Measurements from ENCODE around the gene ELAVL2. TPM values are rescaled to one million over a fixed set of nuclear protein-coding genes. Genes with fewer than 3 reads are reported as not detected.

ELAVL2 gene
- total RNA-seq, 3 donors from 2014 or later = 0.59 to 1.1 (median 0.66) TPM

GRCh38 chr9:23644896-23645295, 181.1 kb downstream of the ELAVL2 start:
- H3K4me3 ChIP-seq = no peak overlapping the region
- no peak overlapping the region for H3K27ac ChIP-seq
- H3K36me3 ChIP-seq = no peaks in the 10 kb centered on the region
- H3K4me1 ChIP-seq = no peaks in the 10 kb centered on the region
- H3K9me3 ChIP-seq = no peaks in the 10 kb centered on the region
- intact Hi-C loops (cut with DNase I; ENCODE audit: low total_unique reads) = no loop called here
- TF ChIP-seq CTCF (IDR thresholded peaks at IDR 0.05) (no peak), POLR2A (IDR thresholded peaks at IDR 0.05) (no peak), POLR2AphosphoS5 (IDR thresholded peaks at IDR 0.05) (no peak)
- DNase-seq (ENCODE audit: low spot score in 2 of 2) = no peak
- no peaks in the 10 kb centered on the region for H3K27me3 ChIP-seq

GRCh38 chr9:23644326-23644725, 181.7 kb downstream of the ELAVL2 start:
- H3K27me3 ChIP-seq = no peaks in the 10 kb centered on the region
- DNase-seq (ENCODE audit: low spot score in 2 of 2) = no peak
- no peaks in the 10 kb centered on the region for H3K36me3 ChIP-seq
- TF ChIP-seq POLR2AphosphoS5 (IDR thresholded peaks at IDR 0.05) (no peak), POLR2A (IDR thresholded peaks at IDR 0.05) (no peak), CTCF (IDR thresholded peaks at IDR 0.05) (no peak)
- intact Hi-C loops (cut with DNase I; ENCODE audit: low total_unique reads) = no loop called here
- no peak overlapping the region for H3K27ac ChIP-seq
- no peaks in the 10 kb centered on the region for H3K9me3 ChIP-seq
- H3K4me3 ChIP-seq = no peak overlapping the region
- no peaks in the 10 kb centered on the region for H3K4me1 ChIP-seq

- intact Hi-C loops (cut with DNase I; ENCODE audit: low total_unique reads) = no loop called here
Observed at GRCh38 chr9:23643656-23644258, 182.3 kb downstream of the ELAVL2 start.

More at GRCh38 chr9:23643656-23644258, 182.3 kb downstream of the ELAVL2 start:
- no peak overlapping the region for H3K27ac ChIP-seq
- TF ChIP-seq POLR2AphosphoS5 (IDR thresholded peaks at IDR 0.05) (no peak), POLR2A (IDR thresholded peaks at IDR 0.05) (no peak), CTCF (IDR thresholded peaks at IDR 0.05) (no peak)
- H3K36me3 ChIP-seq = no peaks in the 10 kb centered on the region
- H3K9me3 ChIP-seq = no peaks in the 10 kb centered on the region
- no peak for DNase-seq (ENCODE audit: low spot score in 2 of 2)
- no peaks in the 10 kb centered on the region for H3K27me3 ChIP-seq
- no peak overlapping the region for H3K4me3 ChIP-seq
- H3K4me1 ChIP-seq = no peaks in the 10 kb centered on the region
